ENCODE measurements around the gene ZFAND2A.

DNA sequence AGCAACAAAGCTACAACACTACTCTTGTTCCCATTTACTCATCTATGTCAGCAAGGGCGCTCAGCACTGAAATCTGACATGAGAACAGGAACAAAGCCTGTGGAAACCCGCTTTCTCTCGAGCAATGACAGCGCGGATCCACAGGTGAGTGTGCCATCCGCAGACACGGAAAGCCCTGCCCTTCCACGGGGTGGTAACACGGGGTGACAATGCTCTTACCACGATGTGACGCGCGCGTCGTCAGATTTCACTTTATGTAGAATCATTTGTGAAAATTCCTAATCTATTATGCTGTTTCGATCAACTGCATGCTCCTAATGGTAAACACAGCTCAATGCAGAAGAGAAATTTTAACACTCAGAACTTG is 34.4 kb downstream of the ZFAND2A start:
- TF ChIP-seq, protein P1, sequence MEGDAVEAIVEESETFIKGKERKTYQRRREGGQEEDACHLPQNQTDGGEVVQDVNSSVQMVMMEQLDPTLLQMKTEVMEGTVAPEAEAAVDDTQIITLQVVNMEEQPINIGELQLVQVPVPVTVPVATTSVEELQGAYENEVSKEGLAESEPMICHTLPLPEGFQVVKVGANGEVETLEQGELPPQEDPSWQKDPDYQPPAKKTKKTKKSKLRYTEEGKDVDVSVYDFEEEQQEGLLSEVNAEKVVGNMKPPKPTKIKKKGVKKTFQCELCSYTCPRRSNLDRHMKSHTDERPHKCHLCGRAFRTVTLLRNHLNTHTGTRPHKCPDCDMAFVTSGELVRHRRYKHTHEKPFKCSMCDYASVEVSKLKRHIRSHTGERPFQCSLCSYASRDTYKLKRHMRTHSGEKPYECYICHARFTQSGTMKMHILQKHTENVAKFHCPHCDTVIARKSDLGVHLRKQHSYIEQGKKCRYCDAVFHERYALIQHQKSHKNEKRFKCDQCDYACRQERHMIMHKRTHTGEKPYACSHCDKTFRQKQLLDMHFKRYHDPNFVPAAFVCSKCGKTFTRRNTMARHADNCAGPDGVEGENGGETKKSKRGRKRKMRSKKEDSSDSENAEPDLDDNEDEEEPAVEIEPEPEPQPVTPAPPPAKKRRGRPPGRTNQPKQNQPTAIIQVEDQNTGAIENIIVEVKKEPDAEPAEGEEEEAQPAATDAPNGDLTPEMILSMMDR (conservative IDR thresholded peaks at IDR 0.05; ENCODE audit: low read depth, low read length), result no peak
- TF ChIP-seq EZH2phosphoT487 (IDR thresholded peaks at IDR 0.05; ENCODE audit: borderline replicate concordance, low read length), result no peak
- no peak for TF ChIP-seq EZH2 (IDR thresholded peaks at IDR 0.05; ENCODE audit: low read length, unreplicated experiment)
